Testis (tissue), 2 donors: Measurements from ENCODE around the gene SHBG.

Source experiments
- CTCF ChIP-seq, 3 experiments: fragments of 450-650 bp in 2 of 3; fragments of 200-600 bp in 1 of 3; sonication (generic) in 1 of 3; IDR thresholded peaks; one replicate each; pipeline ENCODE4 v1.5.1; 2016 to 2019; ENCODE audit warnings: antibody characterized with exemption in 3 of 3, mild to moderate bottlenecking in 2 of 3, moderate library complexity in 1 of 3
- POLR2A ChIP-seq: fragments of 450-650 bp; IDR thresholded peaks from one replicate; pipeline ENCODE4 v1.6.1; 2017; ENCODE audit warnings: antibody characterized with exemption, mild to moderate bottlenecking, moderate library complexity

- TF ChIP-seq POLR2A (no peak), CTCF (IDR thresholded peaks at IDR 0.05) (no peak)
Observed at GRCh38 chr17:7655541-7655840, 25.6 kb downstream of the SHBG start.
